Upper lobe of left lung (tissue), 6 donors: ENCODE measurements around the gene SUN1. TPM values are rescaled to one million over a fixed set of nuclear protein-coding genes. Genes with fewer than 3 reads are reported as not detected.
A peak's percentile ranks its signal among the peaks of the same experiment; 100 is the strongest.

ENCODE experiments used
- ATAC-seq, 2 donors: fragments of 200-7000 bp; cut with Tn5 transposase; one replicate each; pipeline ENCODE4 v1.9.1; 2022; ENCODE audit warnings: mild to moderate bottlenecking in 2 of 2, moderate library complexity in 2 of 2; ENCODE audit not compliant: low FRiP score in 2 of 2
- DNase-seq, 2 donors: peaks; one replicate each; pipeline ENCODE4 v3.0.0-alpha.2; 2019 to 2020
- H3K27ac ChIP-seq, 4 donors: fragments of 200-600 bp; sonication (generic); one replicate each; pipeline ENCODE4 v1.5.1; 2016 to 2019
- H3K27me3 ChIP-seq, 4 donors: fragments of 200-600 bp; sonication (generic); one replicate each; pipeline ENCODE4 v1.5.1; 2017 to 2019
- H3K36me3 ChIP-seq, 4 donors: fragments of 200-600 bp; sonication (generic); one replicate each; pipeline ENCODE4 v1.5.1; 2016 to 2019
- H3K4me1 ChIP-seq, 4 donors: fragments of 200-600 bp; sonication (generic); one replicate each; pipeline ENCODE4 v1.5.1; 2018 to 2019
- H3K4me3 ChIP-seq, 4 donors: fragments of 200-600 bp; sonication (generic); one replicate each; pipeline ENCODE4 v1.5.1; 2017 to 2019; ENCODE audit warnings: mild to moderate bottlenecking in 2 of 4, moderate library complexity in 1 of 4
- H3K9me3 ChIP-seq, 4 donors: fragments of 200-600 bp; sonication (generic); one replicate each; pipeline ENCODE4 v1.5.1; 2018 to 2019
- EP300 ChIP-seq, 4 donors: sonication (generic); formaldehyde crosslinking; IDR thresholded peaks; one replicate each; pipeline ENCODE4 v1.5.1; 2017; ENCODE audit warnings: antibody characterized with exemption in 4 of 4, control low read depth in 2 of 4
- POLR2A ChIP-seq, 4 donors: fragments of 450-650 bp; IDR thresholded peaks; one replicate each; pipeline ENCODE4 v1.5.1; 2016 to 2017; ENCODE audit warnings: antibody characterized with exemption in 4 of 4, mild to moderate bottlenecking in 2 of 4
- POLR2AphosphoS5 ChIP-seq, 2 donors: sonication (generic); formaldehyde crosslinking; IDR thresholded peaks; one replicate each; pipeline ENCODE4 v1.5.1; 2017; ENCODE audit warnings: antibody characterized with exemption in 2 of 2
- WGBS, 2 donors: methylation state at CpG; one replicate each; pipeline ENCODE4 v1.1.5; 2017 to 2018; 5-methylcytosine and 5-hydroxymethylcytosine counted together
- total RNA-seq, 6 donors: library from RNA; depleted of rRNA in 4 of 6; stranded (reverse); fragments of >200 nt in 4 of 6; gene quantifications; one replicate each; pipeline versions ENCODE4 v1.1.0 to v1.2.1, GENCODE V29; 2016 to 2021
- TF ChIP-seq, protein P1 (sequence below), 6 experiments: fragments of 450-650 bp in 4 of 6; fragments of 200-600 bp in 2 of 6; sonication (generic) in 2 of 6; IDR thresholded peaks; one replicate each; pipeline ENCODE4 v1.5.1; 2016 to 2019; ENCODE audit warnings: antibody characterized with exemption in 6 of 6
- donor health status: DM: no; HTN: no; CAD: no; lungs with moderate emphysema.
- donor health status: DM: no; HTN: yes; CAD: no; lungs with severe emphysema.

Gene SUN1
- total RNA-seq, 6 donors from 2014 or later = 107 to 196 (median 127) TPM

DNA sequence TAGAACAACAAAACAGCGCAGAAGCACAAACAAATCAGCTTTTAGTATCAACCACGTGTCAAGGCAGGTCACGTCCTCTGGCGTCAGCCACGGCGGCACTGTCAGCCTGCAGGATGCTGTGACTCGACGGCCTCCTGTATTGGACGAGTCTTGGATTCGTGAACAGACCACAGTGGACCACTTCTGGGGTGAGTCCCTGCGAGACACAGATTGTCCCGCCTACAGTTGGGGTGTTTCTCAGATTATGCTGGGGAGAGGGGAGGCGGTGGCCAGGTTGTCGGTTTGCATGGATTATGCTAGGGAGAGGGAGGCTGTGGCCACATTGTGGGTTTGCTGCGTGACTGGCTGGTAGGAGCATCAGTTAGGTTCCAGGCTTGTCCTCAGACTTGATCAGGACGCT is 9.7 kb downstream of the SUN1 start:
- no peak for TF ChIP-seq POLR2A (IDR thresholded peaks at IDR 0.05)
- TF ChIP-seq, protein P1, sequence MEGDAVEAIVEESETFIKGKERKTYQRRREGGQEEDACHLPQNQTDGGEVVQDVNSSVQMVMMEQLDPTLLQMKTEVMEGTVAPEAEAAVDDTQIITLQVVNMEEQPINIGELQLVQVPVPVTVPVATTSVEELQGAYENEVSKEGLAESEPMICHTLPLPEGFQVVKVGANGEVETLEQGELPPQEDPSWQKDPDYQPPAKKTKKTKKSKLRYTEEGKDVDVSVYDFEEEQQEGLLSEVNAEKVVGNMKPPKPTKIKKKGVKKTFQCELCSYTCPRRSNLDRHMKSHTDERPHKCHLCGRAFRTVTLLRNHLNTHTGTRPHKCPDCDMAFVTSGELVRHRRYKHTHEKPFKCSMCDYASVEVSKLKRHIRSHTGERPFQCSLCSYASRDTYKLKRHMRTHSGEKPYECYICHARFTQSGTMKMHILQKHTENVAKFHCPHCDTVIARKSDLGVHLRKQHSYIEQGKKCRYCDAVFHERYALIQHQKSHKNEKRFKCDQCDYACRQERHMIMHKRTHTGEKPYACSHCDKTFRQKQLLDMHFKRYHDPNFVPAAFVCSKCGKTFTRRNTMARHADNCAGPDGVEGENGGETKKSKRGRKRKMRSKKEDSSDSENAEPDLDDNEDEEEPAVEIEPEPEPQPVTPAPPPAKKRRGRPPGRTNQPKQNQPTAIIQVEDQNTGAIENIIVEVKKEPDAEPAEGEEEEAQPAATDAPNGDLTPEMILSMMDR (IDR thresholded peaks at IDR 0.05) = no peak
- no peak for TF ChIP-seq EP300 (IDR thresholded peaks at IDR 0.05)
- no peak for TF ChIP-seq POLR2AphosphoS5 (IDR thresholded peaks at IDR 0.05)
- no peak for ATAC-seq
- no peaks in the 10 kb centered on the region for H3K9me3 ChIP-seq
- H3K27ac ChIP-seq = peak overlapping the region in 1 of 4 donors; percentile 11
- H3K36me3 ChIP-seq = peaks cover 41 to 63% (median 46%) of the 10 kb centered on the region in 4 donors
- no peak overlapping the region for H3K4me3 ChIP-seq
- 83 to 85% methylated on average over 12 to 16 of the region's 16 CpGs for WGBS, 2 donors
- no peak for DNase-seq
- peaks cover 0 to under 1% (median under 1%) of the 10 kb centered on the region in 4 donors for H3K4me1 ChIP-seq
- no peaks in the 10 kb centered on the region for H3K27me3 ChIP-seq

DNA sequence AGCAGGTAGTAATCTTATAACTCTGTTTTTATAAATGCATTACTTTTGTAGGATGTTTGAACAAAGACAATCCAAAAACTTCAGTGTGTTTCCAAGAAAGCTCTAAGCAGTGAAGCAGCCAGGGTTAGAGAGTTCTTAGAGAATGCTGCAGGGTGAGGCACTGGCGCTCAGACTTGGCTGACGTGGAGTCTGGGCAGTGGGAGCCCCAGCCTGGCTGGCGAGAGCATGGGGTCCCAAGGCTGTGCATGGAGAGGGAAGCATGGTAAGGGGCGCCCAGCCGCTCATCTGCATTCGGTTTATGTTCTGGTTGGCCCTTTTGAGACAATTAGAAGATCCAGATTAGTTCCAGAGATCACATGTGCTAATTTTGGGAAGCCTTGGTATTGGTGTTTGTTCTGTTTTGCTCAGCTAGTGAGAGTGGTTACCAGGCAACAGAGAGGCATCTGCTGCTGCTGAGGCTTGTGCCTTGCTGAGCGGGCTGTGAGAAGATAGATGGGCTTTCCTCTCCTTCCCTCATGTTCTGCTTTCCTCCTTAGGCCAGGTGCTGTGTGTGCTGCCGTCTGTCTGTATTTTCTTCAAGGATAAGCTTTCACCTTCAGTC is 10.3 kb downstream of the SUN1 start:
- no peaks in the 10 kb centered on the region for H3K9me3 ChIP-seq
- no peak overlapping the region for H3K27ac ChIP-seq
- 83 to 93% methylated on average over 8 of the region's 8 CpGs for WGBS, 2 donors
- DNase-seq = no peak
- no peak overlapping the region for H3K4me3 ChIP-seq
- no peaks in the 10 kb centered on the region for H3K4me1 ChIP-seq
- H3K36me3 ChIP-seq = peaks cover 41 to 57% (median 46%) of the 10 kb centered on the region in 4 donors
- no peaks in the 10 kb centered on the region for H3K27me3 ChIP-seq
- TF ChIP-seq, protein P1 (IDR thresholded peaks at IDR 0.05) = no peak
- no peak for TF ChIP-seq EP300 (IDR thresholded peaks at IDR 0.05)
- TF ChIP-seq POLR2A (IDR thresholded peaks at IDR 0.05) = no peak
- TF ChIP-seq POLR2AphosphoS5 (IDR thresholded peaks at IDR 0.05) = no peak
- ATAC-seq = no peak

DNA sequence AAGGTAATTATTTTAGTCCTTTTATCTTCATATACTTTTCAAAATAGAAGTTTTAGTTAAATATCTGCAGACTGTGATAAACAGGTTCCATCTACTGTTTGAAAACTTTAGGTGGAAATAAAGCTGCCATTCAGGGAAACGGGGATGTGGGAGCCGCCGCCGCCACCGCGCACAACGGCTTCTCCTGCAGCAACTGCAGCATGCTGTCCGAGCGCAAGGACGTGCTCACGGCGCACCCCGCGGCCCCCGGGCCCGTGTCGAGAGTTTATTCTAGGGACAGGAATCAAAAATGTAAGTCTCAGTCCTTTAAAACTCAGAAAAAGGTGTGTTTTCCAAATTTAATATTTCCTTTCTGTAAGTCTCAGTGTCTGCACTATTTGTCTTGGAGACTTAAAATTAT is 11.0 kb downstream of the SUN1 start:
- no peak for TF ChIP-seq POLR2AphosphoS5 (IDR thresholded peaks at IDR 0.05)
- no peak for TF ChIP-seq EP300 (IDR thresholded peaks at IDR 0.05)
- TF ChIP-seq POLR2A (IDR thresholded peaks at IDR 0.05) = no peak
- TF ChIP-seq, protein P1 (IDR thresholded peaks at IDR 0.05) = no peak
- Histone ChIP-seq H3K9me3 (no peaks in the 10 kb centered on the region), H3K4me3 (no peak overlapping the region), H3K27me3 (no peaks in the 10 kb centered on the region), H3K27ac (no peak overlapping the region), H3K36me3 (peaks cover 41 to 58% (median 46%) of the 10 kb centered on the region in 4 donors), H3K4me1 (no peaks in the 10 kb centered on the region)
- WGBS, 2 donors = 97 to 99% methylated on average over 17 of the region's 17 CpGs
- DNase-seq (peak in 1 of 2 donors; percentile 80), ATAC-seq (no peak)

DNA sequence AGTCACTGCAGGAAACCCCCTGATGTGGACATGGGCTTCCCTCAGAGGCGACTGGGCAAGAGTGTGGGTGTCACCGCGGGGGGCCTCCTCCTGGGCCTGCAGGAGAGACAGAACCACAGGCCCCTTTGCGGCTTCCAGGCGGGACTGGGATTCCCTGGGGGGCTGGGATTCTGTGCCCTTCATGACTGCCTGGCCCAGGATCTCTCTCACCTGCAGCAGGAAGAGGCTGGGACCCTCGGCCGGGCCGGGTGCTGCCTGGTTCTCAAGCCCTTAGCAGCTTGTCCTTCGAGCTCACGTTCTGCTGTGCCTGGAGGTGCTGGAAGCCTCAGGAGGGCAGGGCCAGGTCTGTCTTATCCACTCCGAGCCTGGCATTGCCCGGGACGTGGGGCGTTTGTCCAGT is 11.8 kb downstream of the SUN1 start:
- H3K9me3 ChIP-seq = no peaks in the 10 kb centered on the region
- H3K4me1 ChIP-seq = no peaks in the 10 kb centered on the region
- no peak overlapping the region for H3K27ac ChIP-seq
- WGBS, 2 donors = 95 to 96% methylated on average over 5 to 14 of the region's 14 CpGs
- peaks cover 40 to 62% (median 47%) of the 10 kb centered on the region in 4 donors for H3K36me3 ChIP-seq
- DNase-seq (peak in 1 of 2 donors; percentile 68), ATAC-seq (peak in 1 of 2 donors; percentile 24)
- H3K27me3 ChIP-seq = no peaks in the 10 kb centered on the region
- TF ChIP-seq, protein P1 (IDR thresholded peaks at IDR 0.05) = no peak
- no peak for TF ChIP-seq POLR2A (IDR thresholded peaks at IDR 0.05)
- no peak for TF ChIP-seq POLR2AphosphoS5 (IDR thresholded peaks at IDR 0.05)
- TF ChIP-seq EP300 (IDR thresholded peaks at IDR 0.05) = no peak
- H3K4me3 ChIP-seq = no peak overlapping the region

DNA sequence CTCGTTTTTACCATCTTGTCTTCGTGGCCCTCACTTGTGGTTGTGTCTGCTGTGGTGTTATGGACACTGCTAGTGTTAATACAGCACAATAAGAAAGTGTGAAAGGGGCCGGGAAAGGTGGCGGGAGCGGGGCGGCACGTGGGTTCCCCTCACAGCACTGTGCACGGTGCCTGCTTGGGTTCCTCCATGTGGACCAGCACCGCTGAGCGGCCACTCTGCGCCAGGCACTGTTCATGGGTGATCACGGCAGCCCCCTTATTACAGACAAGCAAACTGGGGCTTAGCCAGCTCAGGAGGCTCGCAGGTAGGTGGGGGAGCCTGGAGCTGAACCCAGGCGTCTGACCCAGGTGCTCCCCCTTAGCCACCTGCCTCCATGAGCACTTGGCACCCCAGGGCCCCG is 12.2 kb downstream of the SUN1 start:
- WGBS, 2 donors = 94 to 96% methylated on average over 8 to 15 of the region's 15 CpGs
- DNase-seq = peak in 1 of 2 donors; percentile 65
- ATAC-seq = peak in 1 of 2 donors; percentile 24
- Histone ChIP-seq H3K36me3 (peaks cover 41 to 64% (median 48%) of the 10 kb centered on the region in 4 donors), H3K27me3 (no peaks in the 10 kb centered on the region), H3K4me3 (no peak overlapping the region), H3K4me1 (no peaks in the 10 kb centered on the region), H3K27ac (no peak overlapping the region), H3K9me3 (no peaks in the 10 kb centered on the region)
- TF ChIP-seq EP300 (IDR thresholded peaks at IDR 0.05) (no peak), POLR2AphosphoS5 (IDR thresholded peaks at IDR 0.05) (no peak), POLR2A (IDR thresholded peaks at IDR 0.05) (no peak)
- TF ChIP-seq, protein P1 (IDR thresholded peaks at IDR 0.05) = no peak
